Measurements from ENCODE around the gene SDHAF4. TPM values are rescaled to one million over a fixed set of nuclear protein-coding genes. Genes with fewer than 3 reads are reported as not detected.
"Not testable (repeated sequence)": the region's sequence is repeated elsewhere in the genome, so short reads cannot be mapped to it uniquely, and the experiment has no call there.

Gene SDHAF4
- total and polyA plus RNA-seq, 2 donors (not counting 1 experiment from before 2014, with no cell fraction given): 2.7 to 9.2 TPM

DNA sequence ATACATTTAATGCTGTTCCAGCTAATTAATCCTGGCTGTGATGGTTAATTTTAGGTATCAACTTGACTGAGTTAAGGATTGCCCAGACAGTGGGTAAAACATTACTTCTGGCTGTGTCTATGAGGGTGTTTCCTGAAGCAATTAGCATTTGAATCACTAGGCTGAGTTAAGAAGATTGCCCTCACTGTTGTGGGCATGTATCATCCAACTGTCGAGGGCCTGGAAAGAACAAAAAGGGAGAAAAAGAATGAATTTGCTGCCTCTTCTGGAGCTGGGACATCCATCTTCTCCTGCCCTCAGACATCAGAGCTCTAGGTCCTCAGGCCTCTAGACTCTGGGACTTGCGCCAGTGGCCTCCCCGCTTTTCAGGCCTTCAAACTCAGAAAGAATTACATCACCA lies 34.3 kb downstream of the SDHAF4 start:
- Histone ChIP-seq H3K36me3 (ENCODE audit: control insufficient read depth, insufficient read depth, low read length) (no peaks in the 10 kb centered on the region), H3K9ac (ENCODE audit: insufficient read depth, low read length) (no peak overlapping the region), H2AFZ (ENCODE audit: low read length) (no peak overlapping the region), H3K9me3 (ENCODE audit: control insufficient read depth, insufficient read depth, low read depth, low read length) (no peaks in the 10 kb centered on the region), H3K4me3 (replicated peaks in 1 of 4; ENCODE audit: control extremely low read depth in 1 of 4, insufficient read depth in 1 of 4, low read depth in 3 of 4, low read length in 4 of 4) (no peak overlapping the region), H3K4me1 (ENCODE audit: control insufficient read depth, extremely low read depth, insufficient read depth, low read length) (no peaks in the 10 kb centered on the region), H4K20me1 (ENCODE audit: control insufficient read depth, extremely low read depth, insufficient read depth, low read length) (no peaks in the 10 kb centered on the region), H3K27ac (ENCODE audit: insufficient read depth, low read length) (no peak overlapping the region), H3K27me3 (ENCODE audit: control insufficient read depth, insufficient read depth, low read length) (no peaks in the 10 kb centered on the region), H3K4me2 (ENCODE audit: extremely low read depth, insufficient read depth, low read length) (no peak overlapping the region), H3K79me2 (ENCODE audit: control insufficient read depth, insufficient read depth, low read length) (no peaks in the 10 kb centered on the region)
- DNase-seq (ENCODE audit: low read depth in 2 of 2): no peak
- TF ChIP-seq CTCF (conservative IDR thresholded peaks at IDR 0.05 in 1 of 2, IDR thresholded peaks at IDR 0.05 in 1 of 2; ENCODE audit: low read depth in 1 of 2, low read length in 2 of 2): no peak
- no peak for TF ChIP-seq EZH2 (IDR thresholded peaks at IDR 0.05; ENCODE audit: low read length, missing control alignments)

GRCh38 chr6:70604254-70604653 lies 37.5 kb downstream of the SDHAF4 start:
- no peaks in the 10 kb centered on the region for H3K79me2 ChIP-seq (ENCODE audit: control insufficient read depth, insufficient read depth, low read length)
- TF ChIP-seq EZH2 (IDR thresholded peaks at IDR 0.05; ENCODE audit: low read length, missing control alignments) (no peak), CTCF (conservative IDR thresholded peaks at IDR 0.05 in 1 of 2, IDR thresholded peaks at IDR 0.05 in 1 of 2; ENCODE audit: low read depth in 1 of 2, low read length in 2 of 2) (no peak)
- H3K36me3 ChIP-seq (ENCODE audit: control insufficient read depth, insufficient read depth, low read length): no peaks in the 10 kb centered on the region
- no peaks in the 10 kb centered on the region for H3K4me1 ChIP-seq (ENCODE audit: control insufficient read depth, extremely low read depth, insufficient read depth, low read length)
- no peak overlapping the region for H2AFZ ChIP-seq (ENCODE audit: low read length)
- H3K9me3 ChIP-seq (ENCODE audit: control insufficient read depth, insufficient read depth, low read depth, low read length): no peaks in the 10 kb centered on the region
- no peak overlapping the region for H3K4me3 ChIP-seq (replicated peaks in 1 of 4; ENCODE audit: control extremely low read depth in 1 of 4, insufficient read depth in 1 of 4, low read depth in 3 of 4, low read length in 4 of 4)
- H4K20me1 ChIP-seq (ENCODE audit: control insufficient read depth, extremely low read depth, insufficient read depth, low read length): no peaks in the 10 kb centered on the region
- no peaks in the 10 kb centered on the region for H3K27me3 ChIP-seq (ENCODE audit: control insufficient read depth, insufficient read depth, low read length)
- H3K27ac ChIP-seq (ENCODE audit: insufficient read depth, low read length): no peak overlapping the region
- DNase-seq (ENCODE audit: low read depth in 2 of 2): no peak
- no peak overlapping the region for H3K9ac ChIP-seq (ENCODE audit: insufficient read depth, low read length)
- H3K4me2 ChIP-seq (ENCODE audit: extremely low read depth, insufficient read depth, low read length): no peak overlapping the region

GRCh38 chr6:70607371-70607770 lies 40.6 kb downstream of the SDHAF4 start:
- not testable (repeated sequence) for DNase-seq (ENCODE audit: low read depth in 2 of 2); H3K4me3 ChIP-seq (replicated peaks in 1 of 4; ENCODE audit: control extremely low read depth in 1 of 4, insufficient read depth in 1 of 4, low read depth in 3 of 4, low read length in 4 of 4); H3K27me3 ChIP-seq (ENCODE audit: control insufficient read depth, insufficient read depth, low read length); H3K79me2 ChIP-seq (ENCODE audit: control insufficient read depth, insufficient read depth, low read length); H3K4me1 ChIP-seq (ENCODE audit: control insufficient read depth, extremely low read depth, insufficient read depth, low read length); H3K9ac ChIP-seq (ENCODE audit: insufficient read depth, low read length); H3K4me2 ChIP-seq (ENCODE audit: extremely low read depth, insufficient read depth, low read length); H3K27ac ChIP-seq (ENCODE audit: insufficient read depth, low read length); H3K9me3 ChIP-seq (ENCODE audit: control insufficient read depth, insufficient read depth, low read depth, low read length); H2AFZ ChIP-seq (ENCODE audit: low read length); H3K36me3 ChIP-seq (ENCODE audit: control insufficient read depth, insufficient read depth, low read length); H4K20me1 ChIP-seq (ENCODE audit: control insufficient read depth, extremely low read depth, insufficient read depth, low read length)

DNA sequence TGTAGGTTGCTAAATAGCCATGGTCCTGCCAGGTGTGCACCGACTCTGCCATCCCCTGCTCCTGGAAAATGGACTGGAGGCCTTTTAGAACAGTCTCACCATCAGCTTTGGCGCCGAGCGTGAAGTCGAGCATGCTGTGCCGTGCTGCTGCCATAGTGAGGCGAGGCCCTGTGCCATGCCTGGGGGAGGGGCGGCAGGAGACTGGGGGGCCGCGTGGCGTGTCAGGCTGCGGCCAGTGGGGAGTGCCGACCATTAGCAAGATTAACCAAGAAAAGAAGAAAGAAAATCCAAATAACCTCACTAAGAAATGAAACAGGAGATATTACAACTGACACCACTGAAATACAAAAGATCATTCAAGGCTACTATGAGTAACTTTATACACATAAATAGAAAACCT lies 42.5 kb downstream of the SDHAF4 start:
- DNase-seq (ENCODE audit: low read depth in 2 of 2); H4K20me1 ChIP-seq (ENCODE audit: control insufficient read depth, extremely low read depth, insufficient read depth, low read length); H3K4me3 ChIP-seq (replicated peaks in 1 of 4; ENCODE audit: control extremely low read depth in 1 of 4, insufficient read depth in 1 of 4, low read depth in 3 of 4, low read length in 4 of 4); H3K9me3 ChIP-seq (ENCODE audit: control insufficient read depth, insufficient read depth, low read depth, low read length); H3K36me3 ChIP-seq (ENCODE audit: control insufficient read depth, insufficient read depth, low read length); H3K27ac ChIP-seq (ENCODE audit: insufficient read depth, low read length); H2AFZ ChIP-seq (ENCODE audit: low read length); H3K79me2 ChIP-seq (ENCODE audit: control insufficient read depth, insufficient read depth, low read length); H3K27me3 ChIP-seq (ENCODE audit: control insufficient read depth, insufficient read depth, low read length); H3K9ac ChIP-seq (ENCODE audit: insufficient read depth, low read length); H3K4me2 ChIP-seq (ENCODE audit: extremely low read depth, insufficient read depth, low read length); H3K4me1 ChIP-seq (ENCODE audit: control insufficient read depth, extremely low read depth, insufficient read depth, low read length): not testable (repeated sequence)
